Ovary (tissue), 9 donors: ENCODE results near the gene MRPL51. TPM values are rescaled to one million over a fixed set of nuclear protein-coding genes. Genes with fewer than 3 reads are reported as not detected.

Experiments used
- DNase-seq, 5 donors: peaks; one replicate each; pipeline ENCODE4 v3.0.0-alpha.2; 2019 to 2020
- H3K27ac ChIP-seq, 2 donors: fragments of 200-600 bp; one replicate each; pipeline versions ENCODE4 v1.5.1 to v1.8.0; 2019 to 2022
- H3K27me3 ChIP-seq: fragments of 200-600 bp; one replicate; pipeline ENCODE4 v1.8.0; 2022
- H3K36me3 ChIP-seq: fragments of 200-600 bp; sonication (generic); one replicate; pipeline ENCODE4 v1.5.1; 2019
- H3K4me1 ChIP-seq: one replicate; pipeline ENCODE4 v1.8.1; 2013; ENCODE audit warnings: mild to moderate bottlenecking, moderate library complexity; ENCODE audit not compliant: insufficient read depth
- H3K4me3 ChIP-seq: fragments of 200-600 bp; sonication (generic); one replicate; pipeline ENCODE4 v1.5.1; 2017
- H3K9me3 ChIP-seq, 2 donors: fragments of 200-600 bp in 1 of 2; sonication (generic) in 1 of 2; one replicate each; pipeline versions ENCODE4 v1.5.1 to v1.8.1; 2013 to 2019; ENCODE audit warnings: mild to moderate bottlenecking in 1 of 2, moderate library complexity in 1 of 2
- EP300 ChIP-seq: sonication (generic); formaldehyde crosslinking; IDR thresholded peaks from one replicate; pipeline ENCODE4 v1.6.1; 2017; ENCODE audit warnings: antibody characterized with exemption
- POLR2A ChIP-seq: fragments of 450-650 bp; IDR thresholded peaks from one replicate; pipeline ENCODE4 v1.6.1; 2017; ENCODE audit warnings: antibody characterized with exemption, mild to moderate bottlenecking, moderate library complexity
- WGBS, 3 donors: extraction: QIAGEN DNeasy Blood & Tissue Kit in 1 of 3; methylation state at CpG; one replicate each; pipeline versions ENCODE4 v1.1.5 to v1.1.7; 2013 to 2017; 5-methylcytosine and 5-hydroxymethylcytosine counted together
- intact Hi-C, 4 donors: fragments of 100-400 bp; cut with DNase I; formaldehyde crosslinking; loops; one replicate each; pipeline versions ENCODE4 v1.11.0 to v1.15.1; 2022 to 2023
- polyA plus RNA-seq, 2 donors: library from polyadenylated mRNA; stranded (reverse); fragments of 200-250 nt in 1 of 2; fragments of 350-450 nt in 1 of 2; fragmentation: Illumina TruSeq in 1 of 2; extraction: RNeasy Lipid Tissue Mini Kit (QIAGEN cat#74804) in 1 of 2; gene quantifications; one replicate each; pipeline ENCODE4 v1.2.3, GENCODE V29; 2013 to 2014
- total RNA-seq, 7 donors: library from RNA; depleted of rRNA in 2 of 7; stranded (reverse); fragments of >200 nt in 2 of 7; fragmentation: NEBNext Ultra II Directional in 3 of 7; extraction: Animal tissue kit (Norgen Biotek cat#: 25700) in 3 of 7; gene quantifications; one replicate each; pipeline versions ENCODE4 v1.1.0 to v1.2.4, GENCODE V29; 2016 to 2023
- TF ChIP-seq, protein P1 (sequence below), 3 donors: fragments of 450-650 bp in 2 of 3; fragments of 200-600 bp in 1 of 3; IDR thresholded peaks; one replicate each; pipeline versions ENCODE4 v1.5.1 to v1.8.0; 2016 to 2022; ENCODE audit warnings: antibody characterized with exemption in 3 of 3, mild to moderate bottlenecking in 1 of 3
- donor health status: DM: no; HTN: no; CAD: no; lungs with moderate emphysema.
- donor health status: DM: no; HTN: no; CAD: no.
- donor health status: Bipolar disorder and iron deficiency.
- donor health status: DM: yes; HTN: yes; CAD: no.
- donor health status: DM: no; HTN: no; CAD: no.
- donor health status: DM: yes; HTN: yes; CAD: no.

The MRPL51 gene
- total and polyA plus RNA-seq, 9 donors = 27.5 to 142 (median 108) TPM

DNA sequence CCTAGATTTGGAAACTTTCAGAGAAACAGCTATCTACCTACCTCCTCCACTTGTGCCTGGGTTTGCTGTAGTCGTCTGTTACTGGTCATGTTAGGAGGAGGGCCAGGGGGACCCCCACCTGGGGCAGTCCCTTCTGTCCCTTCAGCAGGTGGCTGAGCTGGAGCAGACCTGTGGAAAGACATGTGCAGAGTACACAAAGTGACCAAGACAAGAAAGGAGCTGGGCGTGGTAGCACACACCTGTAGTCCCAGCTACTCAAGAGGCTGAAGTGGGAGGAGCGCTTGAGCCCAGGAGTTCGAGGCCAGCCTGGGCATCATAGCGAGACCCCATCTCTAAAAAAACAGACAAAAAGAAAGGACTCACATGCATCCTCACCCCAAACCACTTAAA is 26.9 kb downstream of the MRPL51 start:
- DNase-seq = no peak
- H3K36me3 ChIP-seq = no peaks in the 10 kb centered on the region
- no peak overlapping the region for H3K27ac ChIP-seq
- peaks cover 3% of the 10 kb centered on the region for H3K4me1 ChIP-seq
- intact Hi-C loops = loop anchor here in 1 of 4 donors (5.0 to 10.0 kb wide), 2 partner anchors 44 to 141 kb away; no protein-coding TSS in a partner anchor
- 89 to 95% (median 91%) methylated on average over 5 of the region's 5 CpGs for whole genome bisulfite sequencing, 3 donors
- TF ChIP-seq, protein P1, sequence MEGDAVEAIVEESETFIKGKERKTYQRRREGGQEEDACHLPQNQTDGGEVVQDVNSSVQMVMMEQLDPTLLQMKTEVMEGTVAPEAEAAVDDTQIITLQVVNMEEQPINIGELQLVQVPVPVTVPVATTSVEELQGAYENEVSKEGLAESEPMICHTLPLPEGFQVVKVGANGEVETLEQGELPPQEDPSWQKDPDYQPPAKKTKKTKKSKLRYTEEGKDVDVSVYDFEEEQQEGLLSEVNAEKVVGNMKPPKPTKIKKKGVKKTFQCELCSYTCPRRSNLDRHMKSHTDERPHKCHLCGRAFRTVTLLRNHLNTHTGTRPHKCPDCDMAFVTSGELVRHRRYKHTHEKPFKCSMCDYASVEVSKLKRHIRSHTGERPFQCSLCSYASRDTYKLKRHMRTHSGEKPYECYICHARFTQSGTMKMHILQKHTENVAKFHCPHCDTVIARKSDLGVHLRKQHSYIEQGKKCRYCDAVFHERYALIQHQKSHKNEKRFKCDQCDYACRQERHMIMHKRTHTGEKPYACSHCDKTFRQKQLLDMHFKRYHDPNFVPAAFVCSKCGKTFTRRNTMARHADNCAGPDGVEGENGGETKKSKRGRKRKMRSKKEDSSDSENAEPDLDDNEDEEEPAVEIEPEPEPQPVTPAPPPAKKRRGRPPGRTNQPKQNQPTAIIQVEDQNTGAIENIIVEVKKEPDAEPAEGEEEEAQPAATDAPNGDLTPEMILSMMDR (IDR thresholded peaks at IDR 0.05) = no peak
- TF ChIP-seq POLR2A (no peak), EP300 (no peak)
- H3K27me3 ChIP-seq = no peaks in the 10 kb centered on the region
- no peaks in the 10 kb centered on the region for H3K9me3 ChIP-seq
- H3K4me3 ChIP-seq = no peak overlapping the region

DNA sequence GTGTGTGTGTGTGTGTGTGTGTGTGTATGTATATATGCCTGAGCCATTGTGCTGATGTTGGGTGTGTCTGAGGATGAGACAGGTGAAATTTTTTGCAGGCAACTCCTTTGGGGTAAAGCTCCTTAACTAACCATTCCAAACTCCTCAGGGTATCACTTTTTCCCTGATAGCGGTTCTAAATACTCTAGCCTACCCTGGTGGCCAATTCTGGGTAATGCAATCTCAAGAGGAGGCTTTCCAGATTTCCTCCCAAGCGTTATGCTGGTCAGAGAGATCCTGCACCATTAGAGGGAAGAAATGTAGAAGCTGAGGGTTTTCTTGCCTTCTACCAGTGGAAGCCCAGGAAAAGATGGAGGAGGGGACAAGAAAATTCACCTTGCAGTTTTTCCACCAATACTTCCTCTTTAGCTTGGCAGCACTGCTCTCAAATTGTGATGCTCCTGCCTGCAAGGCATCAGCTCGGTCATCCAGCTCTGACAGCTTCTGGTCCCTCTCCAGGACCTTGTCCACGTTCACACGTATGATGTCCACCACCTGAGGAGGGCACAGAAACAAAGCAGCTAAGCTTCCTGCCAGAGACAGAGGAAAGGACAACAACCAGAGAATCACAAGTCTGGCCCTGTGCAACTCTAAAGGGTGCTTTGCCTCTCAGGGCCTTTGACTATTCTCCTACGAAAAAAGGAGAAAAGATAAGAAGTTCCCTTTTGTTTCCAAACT is 27.4 kb downstream of the MRPL51 start:
- Histone ChIP-seq H3K27me3 (no peaks in the 10 kb centered on the region), H3K27ac (no peak overlapping the region), H3K9me3 (no peaks in the 10 kb centered on the region), H3K4me3 (no peak overlapping the region), H3K4me1 (peaks cover 3% of the 10 kb centered on the region), H3K36me3 (no peaks in the 10 kb centered on the region)
- intact Hi-C loops = loop anchor here in 2 of 4 donors (2.0 to 10.0 kb wide), 3 partner anchors 43 to 141 kb away; no protein-coding TSS in a partner anchor
- peak in 3 of 5 donors; percentile 31 to 68 (median 47) for DNase-seq
- WGBS, 3 donors = 22 to 34% (median 34%) methylated on average over 6 of the region's 6 CpGs
- TF ChIP-seq, protein P1 (IDR thresholded peaks at IDR 0.05) = peak; percentile 69 to 87 (median 84)
- no peak for TF ChIP-seq EP300

DNA sequence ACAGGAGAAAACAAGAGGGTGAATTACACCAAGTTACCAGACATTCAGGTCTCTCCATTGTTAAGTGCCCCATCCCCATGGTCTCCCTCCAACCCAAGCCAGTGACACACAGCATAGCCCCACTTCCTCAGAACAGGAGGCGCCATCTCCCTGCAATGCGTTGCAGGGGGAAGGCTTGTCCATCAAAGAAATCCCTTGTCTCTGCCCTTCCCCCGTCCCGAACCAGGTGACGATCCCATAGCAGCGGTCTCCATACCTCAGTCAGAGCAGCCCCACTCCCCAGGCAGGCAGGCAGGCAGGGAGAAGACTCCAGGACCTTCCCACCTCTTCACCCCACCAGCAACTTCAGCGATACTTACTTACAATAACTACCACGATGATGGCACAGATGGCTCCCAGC is 28.5 kb downstream of the MRPL51 start:
- Histone ChIP-seq H3K36me3 (no peaks in the 10 kb centered on the region), H3K27me3 (no peaks in the 10 kb centered on the region), H3K27ac (no peak overlapping the region), H3K4me1 (peaks cover under 1% of the 10 kb centered on the region), H3K4me3 (no peak overlapping the region), H3K9me3 (no peaks in the 10 kb centered on the region)
- TF ChIP-seq POLR2A (no peak), EP300 (no peak)
- TF ChIP-seq, protein P1 (IDR thresholded peaks at IDR 0.05) = no peak
- 88 to 94% (median 92%) methylated on average over 8 of the region's 8 CpGs for WGBS, 3 donors
- intact Hi-C loops = loop anchor here (2.0 to 10.0 kb wide), 4 partner anchors 42 to 140 kb away; no protein-coding TSS in a partner anchor
- no peak for DNase-seq

DNA sequence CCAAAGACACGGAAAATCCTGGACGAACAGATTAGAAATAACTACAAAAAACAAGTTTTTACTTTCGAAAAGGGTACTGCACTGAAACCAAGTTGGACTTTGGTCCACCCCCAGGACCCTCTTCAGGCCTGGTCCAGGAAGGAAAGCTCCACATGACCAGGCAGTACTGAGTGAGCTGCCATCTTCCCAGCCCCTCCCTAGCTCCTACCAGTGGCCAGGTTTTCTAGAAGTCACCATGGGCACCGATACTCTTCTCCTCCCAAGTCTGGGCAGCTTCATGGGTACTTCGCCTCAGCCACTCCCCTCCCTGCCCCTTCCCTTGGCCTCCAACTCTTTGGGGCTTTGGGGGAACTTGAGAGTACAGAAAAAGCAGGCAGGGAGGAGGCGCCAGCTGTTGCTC is 29.2 kb downstream of the MRPL51 start:
- Histone ChIP-seq H3K4me1 (no peaks in the 10 kb centered on the region), H3K27me3 (no peaks in the 10 kb centered on the region), H3K4me3 (no peak overlapping the region), H3K9me3 (no peaks in the 10 kb centered on the region), H3K27ac (no peak overlapping the region), H3K36me3 (no peaks in the 10 kb centered on the region)
- no peak for DNase-seq
- TF ChIP-seq POLR2A = no peak
- TF ChIP-seq EP300 = no peak
- TF ChIP-seq, protein P1 (IDR thresholded peaks at IDR 0.05) = no peak
- WGBS, 3 donors = 81 to 84% (median 81%) methylated on average over 6 of the region's 6 CpGs
- intact Hi-C loops = loop anchor here (2.0 to 10.0 kb wide), 4 partner anchors 41 to 139 kb away; no protein-coding TSS in a partner anchor
